Measurements from ENCODE around the gene LIPT2.

The LIPT2 gene

DNA sequence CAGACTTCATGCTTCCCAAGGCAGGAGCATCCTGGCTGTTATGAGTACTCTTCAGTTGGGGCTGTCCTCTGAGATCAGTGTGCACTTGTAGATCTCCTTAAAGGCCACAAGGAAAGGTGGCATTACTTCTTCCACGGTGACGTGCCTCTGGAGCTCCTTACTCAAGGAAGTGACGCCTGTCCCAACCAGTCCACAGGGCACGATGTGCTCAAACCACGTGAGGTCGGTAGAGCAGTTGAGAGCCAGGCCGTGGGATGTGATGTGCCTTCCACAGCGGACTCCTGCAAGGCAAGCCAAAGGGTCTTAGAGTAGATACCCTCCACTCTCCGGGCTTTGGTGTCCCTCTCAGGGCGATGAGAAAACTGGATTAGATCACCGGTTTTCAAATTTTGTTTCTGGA lies 1.4 kb downstream of the LIPT2 start:
- no peak for TF ChIP-seq EZH2phosphoT487 (IDR thresholded peaks at IDR 0.05; ENCODE audit: borderline replicate concordance, low read length)
- TF ChIP-seq, protein P1, sequence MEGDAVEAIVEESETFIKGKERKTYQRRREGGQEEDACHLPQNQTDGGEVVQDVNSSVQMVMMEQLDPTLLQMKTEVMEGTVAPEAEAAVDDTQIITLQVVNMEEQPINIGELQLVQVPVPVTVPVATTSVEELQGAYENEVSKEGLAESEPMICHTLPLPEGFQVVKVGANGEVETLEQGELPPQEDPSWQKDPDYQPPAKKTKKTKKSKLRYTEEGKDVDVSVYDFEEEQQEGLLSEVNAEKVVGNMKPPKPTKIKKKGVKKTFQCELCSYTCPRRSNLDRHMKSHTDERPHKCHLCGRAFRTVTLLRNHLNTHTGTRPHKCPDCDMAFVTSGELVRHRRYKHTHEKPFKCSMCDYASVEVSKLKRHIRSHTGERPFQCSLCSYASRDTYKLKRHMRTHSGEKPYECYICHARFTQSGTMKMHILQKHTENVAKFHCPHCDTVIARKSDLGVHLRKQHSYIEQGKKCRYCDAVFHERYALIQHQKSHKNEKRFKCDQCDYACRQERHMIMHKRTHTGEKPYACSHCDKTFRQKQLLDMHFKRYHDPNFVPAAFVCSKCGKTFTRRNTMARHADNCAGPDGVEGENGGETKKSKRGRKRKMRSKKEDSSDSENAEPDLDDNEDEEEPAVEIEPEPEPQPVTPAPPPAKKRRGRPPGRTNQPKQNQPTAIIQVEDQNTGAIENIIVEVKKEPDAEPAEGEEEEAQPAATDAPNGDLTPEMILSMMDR (IDR thresholded peaks at IDR 0.05; ENCODE audit: low read depth, low read length, poor library complexity, severe bottlenecking), result no peak
- H3K4me2 ChIP-seq (ENCODE audit: low read length), result peak overlapping the region; percentile 64
- H3K4me1 ChIP-seq (ENCODE audit: control insufficient read depth, low read length), result peaks cover 17% of the 10 kb centered on the region
- peak overlapping the region; percentile 83 for H3K27ac ChIP-seq (ENCODE audit: low read depth, low read length)
- no peaks in the 10 kb centered on the region for H3K9me3 ChIP-seq (ENCODE audit: control insufficient read depth, insufficient read depth, low read length)
- H3K36me3 ChIP-seq (ENCODE audit: control insufficient read depth, low read length), result peaks cover 13% of the 10 kb centered on the region
- peak overlapping the region; percentile 79 for H3K4me3 ChIP-seq (ENCODE audit: low read length)
- no peaks in the 10 kb centered on the region for H3F3A ChIP-seq (ENCODE audit: control insufficient read depth, insufficient read depth)
- peaks cover 6% of the 10 kb centered on the region for H3K79me2 ChIP-seq (ENCODE audit: control insufficient read depth, low read length)
- H3K9me2 ChIP-seq (replicated peaks; ENCODE audit: control insufficient read depth, low read length), result no peaks in the 10 kb centered on the region
- H4K20me1 ChIP-seq (ENCODE audit: control insufficient read depth, insufficient read depth, low read depth, low read length), result no peaks in the 10 kb centered on the region
- H3K27me3 ChIP-seq (ENCODE audit: control insufficient read depth, low read length), result no peaks in the 10 kb centered on the region

DNA sequence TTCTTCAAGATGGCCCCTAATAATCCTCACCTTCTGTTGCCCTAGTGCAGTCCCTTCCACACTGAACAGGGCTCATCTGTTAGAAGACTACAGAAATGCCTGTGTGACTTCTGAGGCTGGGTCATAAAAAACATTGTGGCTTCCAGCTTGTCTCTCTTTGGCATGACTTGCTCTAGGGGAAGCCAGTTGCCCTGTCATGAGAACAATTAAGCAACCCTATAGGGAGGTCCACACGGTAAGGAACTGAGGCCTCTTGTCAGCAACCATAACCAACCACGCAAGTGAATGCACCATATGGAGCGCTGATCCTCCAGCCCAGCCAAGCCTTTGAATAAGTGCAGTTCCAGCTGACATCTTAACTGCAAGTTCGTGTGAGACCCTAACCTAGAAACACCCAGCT lies 2.6 kb downstream of the LIPT2 start:
- H3F3A ChIP-seq (ENCODE audit: control insufficient read depth, insufficient read depth), result no peaks in the 10 kb centered on the region
- peaks cover 13% of the 10 kb centered on the region for H3K36me3 ChIP-seq (ENCODE audit: control insufficient read depth, low read length)
- H3K4me1 ChIP-seq (ENCODE audit: control insufficient read depth, low read length), result peaks cover 17% of the 10 kb centered on the region
- H3K79me2 ChIP-seq (ENCODE audit: control insufficient read depth, low read length), result peaks cover 6% of the 10 kb centered on the region
- no peak overlapping the region for H3K4me3 ChIP-seq (ENCODE audit: low read length)
- H3K9me3 ChIP-seq (ENCODE audit: control insufficient read depth, insufficient read depth, low read length), result no peaks in the 10 kb centered on the region
- H3K27me3 ChIP-seq (ENCODE audit: control insufficient read depth, low read length), result peaks cover under 1% of the 10 kb centered on the region; the same call in 1 of the 2 replicates
- no peak overlapping the region for H3K4me2 ChIP-seq (ENCODE audit: low read length)
- no peak overlapping the region for H3K27ac ChIP-seq (ENCODE audit: low read depth, low read length)
- H4K20me1 ChIP-seq (ENCODE audit: control insufficient read depth, insufficient read depth, low read depth, low read length), result no peaks in the 10 kb centered on the region
- TF ChIP-seq EZH2phosphoT487 (IDR thresholded peaks at IDR 0.05; ENCODE audit: borderline replicate concordance, low read length), result no peak
- TF ChIP-seq, protein P1 (IDR thresholded peaks at IDR 0.05; ENCODE audit: low read depth, low read length, poor library complexity, severe bottlenecking), result no peak
- H3K9me2 ChIP-seq (replicated peaks; ENCODE audit: control insufficient read depth, low read length), result no peaks in the 10 kb centered on the region

DNA sequence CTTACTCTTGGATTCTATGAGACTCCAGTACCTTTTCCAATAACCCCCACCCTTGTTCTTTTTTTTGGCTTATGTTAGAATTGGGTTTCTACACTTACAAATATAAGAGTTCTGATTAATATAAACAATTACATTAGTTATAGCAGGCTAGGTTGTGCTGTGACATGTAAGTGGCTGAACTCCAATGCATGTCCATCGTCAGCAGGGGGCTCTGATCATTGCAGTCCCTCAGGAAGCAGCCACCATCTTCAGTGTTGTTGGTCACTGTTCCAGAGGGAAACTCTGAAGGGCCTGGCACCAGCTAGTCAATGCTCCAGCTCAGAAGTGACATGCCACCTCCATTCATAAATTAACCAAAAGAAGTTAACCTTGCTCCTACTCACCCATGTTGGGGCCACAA lies 5.6 kb downstream of the LIPT2 start:
- Histone ChIP-seq H3K4me2 (ENCODE audit: low read length) (no peak overlapping the region), H3K4me1 (ENCODE audit: control insufficient read depth, low read length) (peaks cover 10% of the 10 kb centered on the region), H3K4me3 (ENCODE audit: low read length) (no peak overlapping the region), H3K27me3 (ENCODE audit: control insufficient read depth, low read length) (peaks cover 5% of the 10 kb centered on the region; the same call in 1 of the 2 replicates), H3K36me3 (ENCODE audit: control insufficient read depth, low read length) (peaks cover 13% of the 10 kb centered on the region), H3K79me2 (ENCODE audit: control insufficient read depth, low read length) (peaks cover 6% of the 10 kb centered on the region), H3K9me2 (replicated peaks; ENCODE audit: control insufficient read depth, low read length) (no peaks in the 10 kb centered on the region), H4K20me1 (ENCODE audit: control insufficient read depth, insufficient read depth, low read depth, low read length) (no peaks in the 10 kb centered on the region), H3F3A (ENCODE audit: control insufficient read depth, insufficient read depth) (no peaks in the 10 kb centered on the region), H3K27ac (ENCODE audit: low read depth, low read length) (no peak overlapping the region), H3K9me3 (ENCODE audit: control insufficient read depth, insufficient read depth, low read length) (no peaks in the 10 kb centered on the region)
- TF ChIP-seq EZH2phosphoT487 (IDR thresholded peaks at IDR 0.05; ENCODE audit: borderline replicate concordance, low read length), result no peak
- TF ChIP-seq, protein P1 (IDR thresholded peaks at IDR 0.05; ENCODE audit: low read depth, low read length, poor library complexity, severe bottlenecking), result peak; percentile 54
